AG04449 (cell line): Measurements from ENCODE around the gene PRM3.

Source experiments
- CTCF ChIA-PET: fragments of 350-600 bp; formaldehyde crosslinking; extraction: SDS; loops from one replicate; lab custom pipeline; 2021; ENCODE audit warnings: antibody characterized with exemption; lab: Yijun Ruan, JAX
- POLR2A ChIA-PET: fragments of 400-600, 350-600 bp; formaldehyde crosslinking; extraction: SDS; loops from one replicate; lab custom pipeline; 2020; ENCODE audit warnings: antibody characterized with exemption, inconsistent platforms; lab: Yijun Ruan, JAX
- DNase-seq: peaks from one replicate; pipeline ENCODE4 v3.0.0-alpha.2; 2010; ENCODE audit warnings: low read depth, low spot score
- H3K4me3 ChIP-seq: 2 replicates; pipeline ENCODE4 v1.5.1; 2011; ENCODE audit warnings: low read depth, mild to moderate bottlenecking, control low read depth, low read length
- TF ChIP-seq, protein P1 (sequence below): IDR thresholded peaks from one replicate; pipeline ENCODE4 v1.5.1; 2011; ENCODE audit warnings: mild to moderate bottlenecking, moderate library complexity, low read length, control low read depth, inconsistent platforms; ENCODE audit not compliant: insufficient read depth; ENCODE audit errors: missing control alignments

The PRM3 gene

DNA sequence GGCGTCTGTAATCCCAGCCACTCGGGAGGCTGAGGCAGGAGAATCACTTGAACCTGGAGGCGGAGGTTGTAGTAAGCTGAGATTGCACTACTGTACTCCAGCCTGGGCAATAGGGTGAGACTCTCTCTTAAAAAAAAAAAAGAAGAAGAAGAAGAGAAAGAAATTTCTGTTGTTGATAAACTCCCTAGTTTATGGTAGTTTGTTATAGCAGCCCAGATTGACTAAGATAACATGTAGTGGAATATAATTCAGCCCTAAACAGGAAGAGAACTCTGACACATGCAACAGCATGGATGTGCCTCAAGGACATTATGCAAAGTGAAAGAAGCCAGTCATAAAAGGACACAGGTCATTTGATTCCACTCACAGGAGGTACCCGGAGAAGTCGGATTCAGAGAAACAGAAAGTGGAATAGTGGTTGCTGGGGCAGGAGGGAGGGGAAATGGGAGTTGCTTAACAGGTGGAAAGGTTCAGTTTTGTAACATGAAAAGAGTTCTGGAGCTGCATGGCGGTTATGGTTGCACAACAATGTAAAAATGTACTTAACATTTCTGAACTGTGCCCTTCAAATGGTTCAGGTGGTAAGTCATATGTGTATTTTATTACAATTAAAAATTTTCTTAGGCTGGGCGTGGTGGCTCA lies 33.7 kb upstream of the PRM3 start:
- CTCF ChIA-PET: no interaction called here

DNA sequence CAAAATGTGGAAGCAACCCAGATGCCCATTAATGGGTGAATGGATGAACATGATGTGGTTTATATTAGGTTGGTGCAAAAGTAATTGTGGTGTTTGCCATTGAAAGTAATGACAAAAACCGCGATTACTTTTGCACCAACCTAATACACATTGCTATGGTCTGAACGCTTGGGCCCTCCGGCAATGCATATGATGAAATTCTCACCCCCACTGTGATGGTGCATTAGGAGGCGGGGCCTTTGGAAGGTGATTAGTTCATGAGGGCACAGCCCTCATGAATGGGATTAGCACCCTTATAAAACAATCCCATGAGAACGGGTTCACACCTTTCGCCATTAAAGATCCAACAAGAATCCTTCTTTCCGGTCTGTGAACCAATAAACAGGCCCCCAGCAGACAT lies 33.0 kb upstream of the PRM3 start:
- H3K4me3 ChIP-seq: no peak overlapping the region
- TF ChIP-seq, protein P1, sequence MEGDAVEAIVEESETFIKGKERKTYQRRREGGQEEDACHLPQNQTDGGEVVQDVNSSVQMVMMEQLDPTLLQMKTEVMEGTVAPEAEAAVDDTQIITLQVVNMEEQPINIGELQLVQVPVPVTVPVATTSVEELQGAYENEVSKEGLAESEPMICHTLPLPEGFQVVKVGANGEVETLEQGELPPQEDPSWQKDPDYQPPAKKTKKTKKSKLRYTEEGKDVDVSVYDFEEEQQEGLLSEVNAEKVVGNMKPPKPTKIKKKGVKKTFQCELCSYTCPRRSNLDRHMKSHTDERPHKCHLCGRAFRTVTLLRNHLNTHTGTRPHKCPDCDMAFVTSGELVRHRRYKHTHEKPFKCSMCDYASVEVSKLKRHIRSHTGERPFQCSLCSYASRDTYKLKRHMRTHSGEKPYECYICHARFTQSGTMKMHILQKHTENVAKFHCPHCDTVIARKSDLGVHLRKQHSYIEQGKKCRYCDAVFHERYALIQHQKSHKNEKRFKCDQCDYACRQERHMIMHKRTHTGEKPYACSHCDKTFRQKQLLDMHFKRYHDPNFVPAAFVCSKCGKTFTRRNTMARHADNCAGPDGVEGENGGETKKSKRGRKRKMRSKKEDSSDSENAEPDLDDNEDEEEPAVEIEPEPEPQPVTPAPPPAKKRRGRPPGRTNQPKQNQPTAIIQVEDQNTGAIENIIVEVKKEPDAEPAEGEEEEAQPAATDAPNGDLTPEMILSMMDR: no peak
- ChIA-PET POLR2A (no interaction called here), CTCF (no interaction called here)
- DNase-seq: no peak

More for the DNA sequence above, 33.7 kb upstream of the PRM3 start:
- POLR2A ChIA-PET: interaction anchor here (0.6 kb wide), 1 partner anchor 93 kb away, joined by 6 read pairs; no protein-coding TSS in a partner anchor
- no peak for DNase-seq
- TF ChIP-seq, protein P1: no peak
- H3K4me3 ChIP-seq: no peak overlapping the region

DNA sequence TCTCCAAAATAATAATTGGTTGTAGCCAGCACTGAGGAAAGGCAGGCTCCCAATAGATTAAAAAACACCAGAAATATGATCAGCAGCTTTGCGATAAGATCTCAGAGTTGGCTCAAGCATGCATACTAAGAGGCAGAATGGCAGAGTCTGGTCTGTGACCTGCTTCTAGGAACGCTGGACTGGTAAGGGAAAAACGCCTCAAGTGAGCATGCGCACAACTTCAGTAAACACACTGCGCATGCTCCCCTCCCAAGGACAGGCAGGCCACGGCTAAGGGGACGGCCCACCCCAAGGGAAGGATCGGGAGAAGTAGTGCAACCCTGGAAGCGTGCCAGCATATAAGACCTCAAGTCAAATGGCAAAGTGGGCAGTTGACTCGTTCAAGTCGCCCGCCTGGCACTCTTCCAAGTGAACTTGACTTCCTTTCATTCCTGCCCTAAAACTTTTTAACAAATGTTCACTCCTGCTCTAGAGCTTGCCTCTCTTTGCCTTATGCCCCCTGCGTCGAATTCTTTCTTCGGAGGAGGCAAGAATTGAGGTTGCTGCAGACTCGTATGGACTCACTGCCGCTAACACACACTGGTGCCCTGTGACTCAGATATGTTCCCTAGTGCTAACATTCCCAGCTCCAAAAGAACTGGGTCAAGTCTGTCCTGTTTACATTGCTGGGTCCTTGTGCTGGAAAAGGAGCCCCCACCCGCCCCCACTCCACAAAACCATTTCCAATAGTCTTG lies 30.1 kb upstream of the PRM3 start:
- ChIA-PET POLR2A (no interaction called here), CTCF (no interaction called here)
- TF ChIP-seq, protein P1: no peak
- no peak for DNase-seq
- no peak overlapping the region for H3K4me3 ChIP-seq

DNA sequence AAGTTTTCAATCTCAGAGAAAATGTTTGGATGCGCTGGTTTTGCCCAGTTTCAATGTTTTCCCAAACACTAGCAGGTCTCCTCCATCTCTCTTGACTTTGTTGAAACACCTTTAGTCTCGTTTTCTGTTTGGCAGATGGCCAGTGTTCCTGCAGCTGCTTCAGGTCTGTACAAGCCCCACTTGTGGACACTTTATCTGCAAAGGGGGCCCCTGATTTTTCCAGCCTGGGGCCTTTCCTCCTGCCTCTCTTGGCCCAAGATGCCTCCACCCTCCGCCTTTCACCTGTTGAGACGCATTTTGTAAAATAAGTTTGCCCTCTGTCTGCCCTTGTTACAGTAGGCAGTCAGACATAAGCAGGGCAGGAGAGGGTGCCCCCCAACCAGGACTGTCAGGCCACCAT lies 29.5 kb upstream of the PRM3 start:
- DNase-seq: no peak
- ChIA-PET POLR2A (no interaction called here), CTCF (no interaction called here)
- TF ChIP-seq, protein P1: no peak
- H3K4me3 ChIP-seq: no peak overlapping the region

DNA sequence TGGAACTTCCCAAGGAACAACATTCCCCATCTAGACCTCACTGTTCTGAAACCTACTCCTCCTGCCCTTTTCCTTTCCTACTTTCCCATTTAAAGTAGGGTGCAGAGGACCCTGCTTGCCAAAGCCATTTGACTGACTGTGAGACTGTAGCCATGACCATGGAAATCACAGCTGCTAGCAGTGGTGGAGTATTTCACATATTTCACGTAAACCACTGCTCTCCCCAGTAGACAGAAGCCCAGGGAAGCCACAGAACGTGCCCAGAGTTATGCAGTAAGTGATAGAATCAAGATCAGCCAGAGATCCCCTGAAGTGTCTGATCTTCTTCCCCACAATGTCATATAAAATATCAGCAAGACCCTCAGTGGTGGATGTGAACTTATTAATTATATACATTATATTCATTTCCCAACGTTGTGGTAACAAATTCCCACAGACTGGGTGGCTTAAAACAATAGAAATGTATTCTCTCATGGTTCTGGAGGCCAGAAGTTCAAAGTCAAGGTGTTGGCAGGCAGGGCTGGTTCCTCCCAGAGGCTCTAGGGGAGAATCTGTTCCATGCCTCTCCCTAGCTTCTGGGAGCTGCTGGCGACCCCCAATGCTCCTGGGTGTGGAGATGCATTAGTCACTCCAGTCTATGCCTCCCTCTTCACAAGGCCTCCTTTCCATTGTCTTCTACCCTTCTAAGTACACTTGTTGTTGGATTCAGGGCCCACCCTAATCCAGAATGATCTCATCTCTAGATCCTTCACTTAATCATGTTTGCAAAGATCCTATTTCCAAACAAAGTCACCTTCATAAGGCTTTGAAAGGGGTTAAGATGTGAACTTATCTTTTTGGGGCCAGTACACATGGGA lies 28.4 kb upstream of the PRM3 start:
- POLR2A ChIA-PET: no interaction called here
- CTCF ChIA-PET: interaction anchor here (1.1 kb wide), 1 partner anchor 22 kb away, joined by 3 read pairs; no protein-coding TSS in a partner anchor

More for the DNA sequence above, 28.4 kb upstream of the PRM3 start:
- TF ChIP-seq, protein P1: no peak
- DNase-seq: no peak
- no peak overlapping the region for H3K4me3 ChIP-seq
